Measurements from ENCODE around the gene NAA25.

DNA sequence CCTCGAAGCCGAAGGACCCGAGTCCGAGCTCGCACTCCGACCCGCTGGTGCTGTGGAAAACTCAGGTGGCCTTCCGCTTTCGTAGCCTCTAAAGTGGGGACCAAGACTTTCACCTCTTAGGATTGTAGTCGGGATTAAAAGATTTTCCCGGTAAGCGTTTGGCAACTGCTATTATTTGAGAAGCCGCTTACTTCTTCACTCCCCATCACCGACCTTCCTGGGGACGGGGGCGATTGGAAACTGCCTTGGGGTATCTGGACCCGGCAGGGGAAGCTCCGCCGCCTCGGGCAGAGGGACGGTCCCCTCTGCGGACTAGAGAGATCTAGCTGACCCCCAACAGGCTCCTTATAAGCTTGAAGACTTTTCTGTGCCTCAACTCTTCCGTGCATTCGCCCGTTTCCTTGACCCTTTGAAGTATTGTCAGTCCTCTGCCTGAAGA is 17.4 kb upstream of the NAA25 start:
- no peak for TF ChIP-seq POLR2A (IDR thresholded peaks at IDR 0.05; ENCODE audit: low read depth, low read length)
- no peak for TF ChIP-seq POLR2AphosphoS5 (IDR thresholded peaks at IDR 0.05; ENCODE audit: low read depth, low read length)
- no peak for TF ChIP-seq TAF1 (IDR thresholded peaks at IDR 0.05; ENCODE audit: borderline replicate concordance, low read depth, low read length)

Measured in GM12892 (cell line).